GF-D8 (cell line): Measurements from ENCODE around the gene NGDN.

Source experiments
- DNase-seq: peaks from one replicate; lab custom pipeline; 2025; lab: John Stamatoyannopoulos, UW

The NGDN gene

DNA sequence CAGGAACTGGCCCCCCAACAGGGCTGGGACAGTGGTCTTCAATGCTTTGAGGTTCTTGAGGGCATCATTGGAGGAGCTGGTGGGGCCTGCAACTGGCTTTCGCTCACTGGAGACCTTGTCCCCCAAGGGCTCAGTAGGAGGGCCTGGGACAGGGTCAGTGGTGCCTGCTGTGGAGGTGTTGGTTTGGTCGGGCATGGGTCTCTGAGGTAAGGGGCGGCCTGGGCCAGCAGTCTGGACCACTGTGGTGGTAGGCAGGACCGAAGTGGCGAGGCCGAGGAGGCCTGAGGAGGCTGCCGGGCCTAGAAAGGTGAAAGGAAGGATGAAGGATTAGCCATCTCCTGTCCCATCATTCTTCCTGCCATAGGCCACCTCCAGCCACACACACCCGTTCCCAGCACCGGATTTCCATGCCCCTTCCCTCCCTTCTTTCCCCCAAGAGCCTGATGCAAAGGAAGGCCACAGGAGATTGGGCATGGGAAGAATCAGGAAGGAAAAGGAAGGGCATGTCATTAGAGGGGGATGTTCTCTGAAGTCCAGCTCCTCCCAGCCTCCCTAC lies 53.2 kb downstream of the NGDN start:
- no peak for DNase-seq

DNA sequence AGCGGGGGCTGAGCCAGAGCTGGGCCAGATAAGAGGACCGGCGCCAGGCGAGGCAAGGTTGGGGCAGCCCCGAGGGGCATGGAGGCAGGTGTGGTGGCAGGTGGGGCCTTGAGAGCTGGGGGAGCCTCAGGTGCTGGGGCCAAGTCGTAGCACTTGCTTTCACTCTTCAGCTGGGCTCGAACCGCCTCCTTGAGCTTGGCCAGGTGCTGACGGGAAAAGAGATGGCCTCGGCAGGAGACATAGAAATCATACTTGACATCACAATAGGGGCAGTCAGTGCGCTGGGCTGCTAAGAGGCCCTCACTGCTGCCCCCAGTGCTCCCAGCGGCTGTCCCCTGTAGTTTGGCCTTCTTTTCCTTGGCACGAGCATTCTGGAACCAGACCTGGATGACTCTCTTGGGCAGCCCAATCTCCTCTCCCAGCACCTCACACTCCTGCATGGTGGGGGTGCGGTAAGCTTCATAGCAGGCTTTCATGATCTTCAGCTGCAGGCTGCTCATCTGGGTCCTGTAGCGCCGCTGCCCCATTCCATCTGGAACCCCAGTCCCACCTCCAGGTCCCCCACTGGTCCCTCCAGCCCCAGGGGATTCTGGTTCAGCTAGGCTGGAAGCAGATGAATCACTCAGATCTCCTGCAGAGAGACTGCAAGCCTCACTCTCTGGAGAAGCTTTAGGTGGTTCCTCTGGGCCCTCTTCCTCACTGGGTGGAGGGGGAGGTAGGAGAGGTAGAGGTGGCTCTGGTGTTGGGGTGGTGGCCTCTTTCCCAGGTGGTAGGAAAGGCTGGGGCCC lies 53.9 kb downstream of the NGDN start:
- no peak for DNase-seq

DNA sequence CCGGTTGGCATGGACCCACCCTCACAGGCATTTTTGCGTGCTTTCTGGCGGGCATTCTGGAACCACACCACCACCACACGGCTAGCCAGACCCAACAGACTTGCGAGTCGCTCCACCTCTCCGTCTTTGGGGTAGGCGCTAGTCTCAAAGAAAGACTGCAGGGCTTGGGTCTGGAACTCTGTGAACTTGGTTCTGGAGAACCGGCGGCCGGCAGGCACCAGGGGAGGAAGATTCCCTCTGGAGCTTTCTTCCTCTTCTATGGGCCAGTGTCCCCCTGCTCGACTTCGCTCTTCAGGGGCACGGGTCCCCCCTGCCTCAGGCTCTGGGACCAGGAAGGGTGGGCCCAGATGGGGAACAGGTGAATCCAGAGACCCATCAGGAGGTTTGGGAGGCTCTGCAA lies 55.5 kb downstream of the NGDN start:
- DNase-seq: no peak

DNA sequence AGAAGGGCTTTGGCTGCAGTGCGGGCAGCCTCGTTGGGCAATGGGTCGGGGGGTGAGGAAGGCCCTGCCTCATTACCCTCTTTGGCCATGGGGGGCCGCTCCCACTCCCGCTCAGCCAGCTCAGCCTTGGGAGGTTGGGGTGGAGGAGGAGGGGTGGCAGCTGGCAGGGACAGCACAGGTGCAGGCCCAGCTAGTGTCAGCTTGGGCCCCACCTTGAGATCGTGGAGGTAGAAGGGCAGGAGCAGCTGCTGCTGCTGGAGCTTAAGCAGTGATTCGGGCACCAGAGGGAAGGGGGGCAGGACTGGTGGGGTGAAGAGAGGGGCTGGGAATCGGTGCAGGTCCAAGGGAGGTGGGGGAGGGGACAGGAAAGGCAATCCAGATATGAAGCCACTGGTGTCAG lies 56.1 kb downstream of the NGDN start:
- no peak for DNase-seq
